DMS 273 (cell line): Measurements from ENCODE around the gene VAMP1.
"Not testable (repeated sequence)": the region's sequence is repeated elsewhere in the genome, so short reads cannot be mapped to it uniquely, and the experiment has no call there.

Experiments
- DNase-seq: peaks from one replicate; lab custom pipeline; 2025; ENCODE audit not compliant: unreplicated experiment; lab: John Stamatoyannopoulos, UW

The VAMP1 gene

GRCh38 chr12:6451348-6452244, 18.9 kb downstream of the VAMP1 start, which contains the start of gene TAPBPL:
TAPBPL (plus strand) TSS chr12:6452042; CDS start chr12:6452249, 207 bp downstream.
- DNase-seq, result peak; percentile 89

DNA sequence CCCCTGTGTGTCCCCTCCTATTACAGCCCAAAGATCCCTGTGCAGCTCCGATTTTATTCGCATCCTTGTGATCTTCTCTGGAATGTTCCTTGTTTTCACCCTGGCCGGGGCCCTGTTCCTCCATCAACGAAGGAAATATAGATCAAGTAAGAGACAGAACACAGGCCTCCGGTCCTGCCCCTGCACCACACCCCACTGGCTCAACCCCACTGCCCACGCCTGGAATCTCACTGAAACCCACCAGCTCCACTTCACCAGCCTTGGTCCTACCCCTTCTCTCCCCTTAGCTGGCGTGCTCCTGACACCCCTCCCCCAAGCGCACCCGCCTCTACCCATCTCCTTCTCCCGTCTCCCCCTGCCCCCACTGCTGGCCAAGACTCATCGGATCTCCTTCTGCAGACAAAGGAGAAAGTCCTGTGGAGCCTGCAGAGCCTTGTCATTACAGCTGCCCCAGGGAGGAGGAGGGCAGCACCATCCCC, 19.6 kb downstream of the VAMP1 start:
- no peak for DNase-seq

- DNase-seq, result peak; percentile 40
Measured at GRCh38 chr12:6450091-6450868, 20.2 kb downstream of the VAMP1 start.

DNA sequence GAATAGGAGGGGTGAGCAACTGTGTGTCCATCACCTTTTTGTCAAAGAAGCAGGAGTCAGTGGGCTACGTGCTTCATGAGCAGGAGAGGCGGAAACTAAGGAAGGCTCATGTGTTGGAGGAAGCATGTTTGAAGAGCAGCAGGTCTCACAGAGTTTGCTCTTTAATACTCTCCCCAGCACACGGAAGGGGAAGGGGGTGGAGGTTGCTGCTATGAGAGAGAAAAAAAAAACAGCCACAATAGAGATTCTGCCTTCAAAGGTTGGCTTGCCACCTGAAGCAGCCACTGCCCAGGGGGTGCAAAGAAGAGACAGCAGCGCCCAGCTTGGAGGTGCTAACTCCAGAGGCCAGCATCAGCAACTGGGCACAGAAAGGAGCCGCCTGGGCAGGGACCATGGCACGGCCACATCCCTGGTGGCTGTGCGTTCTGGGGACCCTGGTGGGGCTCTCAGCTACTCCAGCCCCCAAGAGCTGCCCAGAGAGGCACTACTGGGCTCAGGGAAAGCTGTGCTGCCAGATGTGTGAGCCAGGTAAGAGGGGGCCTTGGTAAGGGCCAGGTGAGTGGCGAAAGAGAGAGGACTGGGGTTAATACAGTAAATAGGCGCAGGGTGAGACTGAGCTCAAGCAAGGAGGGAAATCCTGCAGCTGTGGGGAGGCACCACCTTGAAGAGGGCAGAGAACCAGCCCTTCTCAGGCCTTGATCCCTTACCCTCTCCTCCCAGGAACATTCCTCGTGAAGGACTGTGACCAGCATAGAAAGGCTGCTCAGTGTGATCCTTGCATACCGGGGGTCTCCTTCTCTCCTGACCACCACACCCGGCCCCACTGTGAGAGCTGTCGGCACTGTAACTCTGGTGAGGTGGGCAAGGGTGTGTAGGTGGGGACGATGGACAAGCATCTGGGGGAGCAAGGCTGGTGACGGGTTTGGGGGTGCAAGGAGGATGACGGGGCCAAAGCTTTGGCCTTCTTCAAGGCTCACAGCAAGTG, 25.5 kb downstream of the VAMP1 start, which contains the start of gene CD27:
Gene CD27, plus strand, starts transcription at position 252 of the 985 bp plus-strand sequence. Its CDS starts 141 bp downstream, at position 393.
- DNase-seq, result no peak

- DNase-seq, result no peak
Measured at GRCh38 chr12:6444031-6444430, 26.4 kb downstream of the VAMP1 start.

- no peak for DNase-seq
Measured at GRCh38 chr12:6443361-6443983, 27.0 kb downstream of the VAMP1 start.

- DNase-seq, result no peak
Measured at GRCh38 chr12:6442836-6443235, 27.6 kb downstream of the VAMP1 start.

DNA sequence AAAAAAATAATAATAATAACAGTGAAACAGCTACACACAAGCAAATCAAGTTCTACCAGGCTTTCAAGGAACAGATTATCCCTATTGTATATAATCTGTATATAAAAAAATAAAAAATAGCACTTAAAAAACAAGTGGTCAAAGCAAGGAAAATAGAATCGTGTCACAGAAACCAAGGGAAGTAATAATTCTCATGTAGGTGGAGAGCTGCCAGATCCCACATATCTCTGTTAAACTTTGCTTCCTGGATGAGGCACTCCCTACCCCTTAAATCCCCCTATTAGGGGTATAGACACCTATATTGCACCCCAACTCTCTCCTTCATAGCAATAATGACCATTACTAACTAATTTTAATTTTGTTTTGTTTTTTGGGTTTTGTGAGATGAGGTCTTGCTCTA, 30.1 kb downstream of the VAMP1 start:
- DNase-seq, result no peak

DNA sequence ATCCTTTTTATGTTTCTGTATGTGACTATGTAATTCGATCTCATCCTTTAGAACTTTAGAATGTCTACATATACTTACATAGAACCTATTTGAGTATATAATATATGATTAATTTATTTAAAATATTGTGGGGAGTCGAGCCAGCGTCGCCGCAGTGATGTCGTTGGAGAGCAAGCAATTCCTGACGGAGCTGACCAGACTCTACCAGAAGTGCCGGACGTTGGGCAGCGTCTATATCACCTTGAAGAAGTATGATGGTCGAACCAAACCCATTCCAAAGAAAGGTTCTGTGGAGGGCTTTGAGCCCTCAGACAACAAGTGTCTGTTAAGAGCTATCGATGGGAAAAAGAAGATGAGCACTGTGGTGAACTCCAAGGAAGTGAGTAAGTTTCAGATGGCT, 32.1 kb downstream of the VAMP1 start:
- no peak for DNase-seq

DNA sequence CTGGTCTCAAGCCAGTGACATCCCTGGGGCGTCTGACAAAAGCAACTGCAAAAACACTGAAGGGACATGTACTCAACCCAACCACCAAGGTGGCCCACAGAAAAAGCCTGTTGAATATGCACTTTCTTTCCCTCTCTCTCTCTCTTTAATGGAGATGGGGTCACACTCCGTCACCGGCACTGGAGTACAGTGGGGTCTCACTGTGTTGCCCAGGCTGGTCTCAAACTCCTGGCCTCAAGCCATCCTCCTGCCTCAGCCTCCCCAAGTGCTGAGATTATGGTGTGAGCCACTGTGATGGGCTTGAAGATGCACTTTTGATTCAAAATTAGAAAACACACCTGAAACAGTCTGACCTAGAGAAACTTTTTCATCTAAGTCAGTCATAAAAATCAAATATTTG, 32.9 kb downstream of the VAMP1 start:
- DNase-seq, result no peak

GRCh38 chr12:6435961-6436715, 34.3 kb downstream of the VAMP1 start:
- no peak for DNase-seq

- no peak for DNase-seq
Measured at GRCh38 chr12:6434205-6435140, 36.0 kb downstream of the VAMP1 start.

- DNase-seq, result no peak
Measured at GRCh38 chr12:6432991-6433390, 37.5 kb downstream of the VAMP1 start.

GRCh38 chr12:6430124-6430989, 40.1 kb downstream of the VAMP1 start:
- DNase-seq, result peak; percentile 57

DNA sequence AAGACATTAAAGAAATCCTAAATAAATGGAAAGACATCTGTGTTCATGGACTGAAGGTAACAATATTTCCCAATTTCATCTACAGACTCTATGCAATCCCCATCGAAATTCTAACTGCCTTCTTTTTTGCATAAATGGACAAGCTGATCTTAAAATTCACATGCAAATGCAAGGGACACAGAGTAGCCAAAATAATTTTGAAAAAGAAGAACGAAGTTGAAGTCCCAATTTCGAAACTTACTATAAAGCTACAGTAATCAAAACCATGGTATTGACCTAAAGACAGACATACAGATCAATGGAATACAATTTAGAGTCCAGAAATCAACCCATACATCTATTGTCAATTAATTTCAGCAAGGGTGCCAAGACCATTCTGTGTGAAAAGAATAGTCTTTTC, 42.2 kb downstream of the VAMP1 start:
- no peak for DNase-seq

GRCh38 chr12:6427796-6428195, 42.7 kb downstream of the VAMP1 start:
- not testable (repeated sequence) for DNase-seq
